Neural cell (in vitro differentiated cells): ENCODE measurements around the gene DEFB126. TPM values are rescaled to one million over a fixed set of nuclear protein-coding genes. Genes with fewer than 3 reads are reported as not detected.

ENCODE experiments used
- H2AFZ ChIP-seq: fragments of 200-600, 300-800 bp; sonication (generic), shearing (Covaris generic); 2 replicates; pipeline ENCODE4 v1.6.0; 2014; ENCODE audit warnings: low read depth, mild to moderate bottlenecking, antibody characterized with exemption, low read length, moderate library complexity
- H3F3A ChIP-seq: fragments of 200-600 bp; shearing (Covaris generic); 2 replicates; pipeline ENCODE4 v1.6.1; 2016; ENCODE audit warnings: mild to moderate bottlenecking, moderate library complexity, mixed read lengths, antibody characterized with exemption, low read length; ENCODE audit not compliant: insufficient read depth, poor library complexity, severe bottlenecking
- H3K27ac ChIP-seq: fragments of 200-600, 300-800 bp; sonication (generic), shearing (Covaris generic); 2 replicates; pipeline ENCODE4 v1.5.1; 2014; ENCODE audit warnings: mild to moderate bottlenecking, low read length, moderate library complexity
- H3K27me3 ChIP-seq: fragments of 300-800, 200-600 bp; sonication (generic), shearing (Covaris generic); 2 replicates; pipeline ENCODE4 v1.6.0; 2014; ENCODE audit warnings: mild to moderate bottlenecking, low read depth, low read length, moderate library complexity; ENCODE audit not compliant: insufficient read depth
- H3K36me3 ChIP-seq: fragments of 300-800, 200-600 bp; sonication (generic), shearing (Covaris generic); 2 replicates; pipeline ENCODE4 v1.5.1; 2014; ENCODE audit warnings: mild to moderate bottlenecking, antibody characterized with exemption, low read length, moderate library complexity; ENCODE audit not compliant: insufficient read depth
- H3K4me2 ChIP-seq: fragments of 300-800, 200-600 bp; sonication (generic), shearing (Covaris generic); 2 replicates; pipeline ENCODE4 v1.6.0; 2014; ENCODE audit warnings: mild to moderate bottlenecking, low read length
- H3K4me3 ChIP-seq: fragments of 300-800, 200-600 bp; sonication (generic), shearing (Covaris generic); 2 replicates; pipeline ENCODE4 v1.5.1; 2014; ENCODE audit warnings: mild to moderate bottlenecking, low read length, moderate library complexity
- H3K79me2 ChIP-seq: fragments of 200-600 bp; shearing (Covaris generic); replicated peaks from 2 replicates; pipeline ENCODE4 v1.6.0; 2014; ENCODE audit warnings: mild to moderate bottlenecking, low read length, moderate library complexity; ENCODE audit not compliant: insufficient read depth
- H3K9ac ChIP-seq: fragments of 300-800, 200-600 bp; sonication (generic), shearing (Covaris generic); 2 replicates; pipeline ENCODE4 v1.6.1; 2016; ENCODE audit warnings: mild to moderate bottlenecking, low read length, mixed read lengths
- H3K9me2 ChIP-seq: fragments of 200-600 bp; shearing (Covaris generic); 2 replicates; pipeline ENCODE4 v1.6.1; 2016; ENCODE audit warnings: mild to moderate bottlenecking, low read length, mixed read lengths; ENCODE audit not compliant: insufficient read depth
- H3K9me3 ChIP-seq: fragments of 200-600, 300-800 bp; sonication (generic), shearing (Covaris generic); 2 replicates; pipeline ENCODE4 v1.6.1; 2016; ENCODE audit warnings: mild to moderate bottlenecking, mixed run types, low read length, moderate library complexity, mixed read lengths
- H4K20me1 ChIP-seq: fragments of 200-600 bp; shearing (Covaris generic); 2 replicates; pipeline ENCODE4 v1.6.1; 2016; ENCODE audit warnings: mild to moderate bottlenecking, mixed run types; ENCODE audit not compliant: insufficient read depth
- CTCF ChIP-seq: fragments of 450-650 bp; IDR thresholded peaks from 2 replicates; pipeline ENCODE4 v1.5.1; 2014; ENCODE audit warnings: antibody characterized with exemption, mild to moderate bottlenecking, moderate library complexity; ENCODE audit not compliant: poor library complexity, severe bottlenecking
- EP300 ChIP-seq: fragments of 450-650 bp; conservative IDR thresholded peaks from 2 replicates; pipeline ENCODE4 v1.6.1; 2014; ENCODE audit warnings: antibody characterized with exemption, mild to moderate bottlenecking, moderate library complexity; ENCODE audit not compliant: poor library complexity, severe bottlenecking
- EZH2 ChIP-seq: fragments of 200-600, 300-800 bp; shearing (Covaris generic), sonication (generic); IDR thresholded peaks from 2 replicates; pipeline ENCODE4 v1.6.1; 2014; ENCODE audit warnings: antibody characterized with exemption, low read length, borderline replicate concordance, mild to moderate bottlenecking; ENCODE audit not compliant: insufficient read depth, poor library complexity, severe bottlenecking
- MXI1 ChIP-seq: fragments of 450-650 bp; conservative IDR thresholded peaks from 2 replicates; pipeline ENCODE4 v1.6.1; 2014; ENCODE audit warnings: antibody characterized with exemption, mild to moderate bottlenecking; ENCODE audit not compliant: poor library complexity, severe bottlenecking
- POLR2AphosphoS5 ChIP-seq: IDR thresholded peaks from 2 replicates; pipeline ENCODE4 v1.6.1; 2012
- RAD21 ChIP-seq: fragments of 450-650 bp; conservative IDR thresholded peaks from 2 replicates; pipeline ENCODE4 v1.6.1; 2014; ENCODE audit warnings: antibody characterized with exemption, mild to moderate bottlenecking, moderate library complexity
- REST ChIP-seq: IDR thresholded peaks from 2 replicates; pipeline ENCODE4 v1.6.1; 2012; ENCODE audit warnings: borderline replicate concordance
- SMC3 ChIP-seq: fragments of 450-650 bp; conservative IDR thresholded peaks from 2 replicates; pipeline ENCODE4 v1.6.1; 2014; ENCODE audit warnings: antibody characterized with exemption, mild to moderate bottlenecking, moderate library complexity; ENCODE audit not compliant: poor library complexity
- TAF1 ChIP-seq: IDR thresholded peaks from 2 replicates; pipeline ENCODE4 v1.6.1; 2012; ENCODE audit warnings: low read depth
- polyA plus RNA-seq: library from polyadenylated mRNA; depleted of rRNA; stranded (reverse); fragments of >200 nt; gene quantifications from 2 replicates; pipeline ENCODE4 v1.2.3, GENCODE V29; 2014

DEFB126 gene
- polyA plus RNA-seq, 1 donor from 2014 or later = not detected

DNA sequence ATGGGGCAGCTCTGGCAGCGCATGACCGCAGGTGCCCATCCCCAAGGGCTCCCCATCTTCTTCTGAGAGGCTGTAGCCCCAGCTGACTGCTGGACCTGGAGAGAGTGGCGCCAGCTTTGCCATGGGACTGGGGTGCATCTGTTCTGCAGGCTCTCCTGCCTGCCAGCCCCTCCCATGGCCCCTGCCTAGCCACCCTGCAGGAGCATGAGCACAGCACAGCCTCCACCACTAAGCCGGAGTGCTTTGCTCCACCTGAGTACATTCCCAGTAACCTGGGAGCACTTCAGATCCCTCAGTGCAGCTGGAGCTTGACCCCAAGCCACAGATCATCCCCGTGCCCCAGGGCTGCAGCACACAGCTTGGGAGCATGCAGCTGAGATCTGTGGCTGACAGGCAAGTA, 38.9 kb upstream of the DEFB126 start:
- Histone ChIP-seq H3K4me3 (no peak overlapping the region), H3K27ac (no peak overlapping the region), H2AFZ (no peak overlapping the region), H4K20me1 (no peaks in the 10 kb centered on the region), H3K9me3 (no peaks in the 10 kb centered on the region), H3K36me3 (no peaks in the 10 kb centered on the region), H3K9me2 (no peaks in the 10 kb centered on the region), H3K27me3 (no peaks in the 10 kb centered on the region), H3K4me2 (no peak overlapping the region), H3K9ac (no peak overlapping the region), H3F3A (no peaks in the 10 kb centered on the region), H3K79me2 (no peaks in the 10 kb centered on the region)
- no peak for TF ChIP-seq TAF1
- no peak for TF ChIP-seq RAD21
- no peak for TF ChIP-seq MXI1
- TF ChIP-seq SMC3 = no peak
- no peak for TF ChIP-seq CTCF
- TF ChIP-seq EP300 = no peak
- no peak for TF ChIP-seq REST
- no peak for TF ChIP-seq POLR2AphosphoS5
- TF ChIP-seq EZH2 = no peak

- H3K4me2 ChIP-seq = no peak overlapping the region
- H3K9me2 ChIP-seq = no peaks in the 10 kb centered on the region
- no peak overlapping the region for H3K27ac ChIP-seq
- no peaks in the 10 kb centered on the region for H3K36me3 ChIP-seq
- no peak overlapping the region for H3K9ac ChIP-seq
- no peak overlapping the region for H3K4me3 ChIP-seq
- no peaks in the 10 kb centered on the region for H3K9me3 ChIP-seq
- no peaks in the 10 kb centered on the region for H4K20me1 ChIP-seq
- TF ChIP-seq REST (no peak), MXI1 (no peak), EZH2 (no peak), EP300 (no peak), POLR2AphosphoS5 (no peak)
- H3K79me2 ChIP-seq = no peaks in the 10 kb centered on the region
- no peaks in the 10 kb centered on the region for H3K27me3 ChIP-seq
- no peak overlapping the region for H2AFZ ChIP-seq
- no peaks in the 10 kb centered on the region for H3F3A ChIP-seq
These were observed 30.0 kb upstream of the DEFB126 start for GRCh38 chr20:112396-112795.
